Cardiac fibroblast (primary cell): Measurements from ENCODE around the gene UMPS.

Experiments
- DNase-seq, 2 donors: peaks; one replicate each; pipeline versions ENCODE4 v3.0.0 to v3.0.0-alpha.2; 2010; ENCODE audit warnings: low read depth in 2 of 2
- H3K4me3 ChIP-seq, 2 donors: replicated peaks in 1 of 2; 1 replicate in 1 of 2; 2 replicates in 1 of 2; pipeline ENCODE4 v1.5.1; 2011; ENCODE audit warnings: low read depth in 2 of 2, low read length in 2 of 2, mild to moderate bottlenecking in 2 of 2, moderate library complexity in 1 of 2
- TF ChIP-seq, protein P1 (sequence below): IDR thresholded peaks from one replicate; pipeline ENCODE4 v1.5.1; 2011; ENCODE audit warnings: low read depth, mild to moderate bottlenecking, low read length, inconsistent platforms

UMPS gene

DNA sequence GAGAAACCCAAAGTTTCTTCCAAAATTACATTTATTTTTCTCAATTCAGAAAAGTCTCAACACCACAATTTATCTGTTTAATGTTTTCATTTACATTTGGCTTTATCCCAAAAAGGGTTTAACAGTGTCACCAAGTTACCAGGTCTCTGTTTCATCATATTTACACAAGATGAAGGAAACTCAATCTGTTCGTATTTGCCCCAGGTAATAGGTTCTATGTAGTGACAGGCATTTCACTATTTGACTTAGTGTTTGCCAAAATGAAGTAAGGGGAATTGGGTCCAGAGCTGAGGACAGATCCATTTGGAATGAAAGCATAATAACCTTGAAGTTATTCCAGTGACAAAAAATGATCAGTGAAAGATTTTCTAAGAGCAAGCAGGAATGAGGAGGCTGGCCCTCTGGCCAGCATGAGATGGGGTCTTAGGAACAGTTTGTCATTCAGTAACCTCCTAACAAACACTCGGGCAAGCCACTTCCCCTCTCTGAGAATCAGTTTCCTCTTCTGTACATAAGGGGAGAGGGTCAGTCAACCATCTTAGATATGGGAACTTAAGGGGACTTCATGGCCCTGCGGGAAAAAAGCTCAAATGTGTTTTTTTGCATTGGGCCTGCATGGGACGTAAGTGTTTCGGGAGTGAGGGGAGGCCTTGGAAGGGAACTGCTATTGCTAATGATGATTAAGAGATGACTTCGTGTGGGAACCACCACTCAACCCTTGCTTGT, 31.8 kb downstream of the UMPS start:
- no peak overlapping the region for H3K4me3 ChIP-seq
- TF ChIP-seq, protein P1, sequence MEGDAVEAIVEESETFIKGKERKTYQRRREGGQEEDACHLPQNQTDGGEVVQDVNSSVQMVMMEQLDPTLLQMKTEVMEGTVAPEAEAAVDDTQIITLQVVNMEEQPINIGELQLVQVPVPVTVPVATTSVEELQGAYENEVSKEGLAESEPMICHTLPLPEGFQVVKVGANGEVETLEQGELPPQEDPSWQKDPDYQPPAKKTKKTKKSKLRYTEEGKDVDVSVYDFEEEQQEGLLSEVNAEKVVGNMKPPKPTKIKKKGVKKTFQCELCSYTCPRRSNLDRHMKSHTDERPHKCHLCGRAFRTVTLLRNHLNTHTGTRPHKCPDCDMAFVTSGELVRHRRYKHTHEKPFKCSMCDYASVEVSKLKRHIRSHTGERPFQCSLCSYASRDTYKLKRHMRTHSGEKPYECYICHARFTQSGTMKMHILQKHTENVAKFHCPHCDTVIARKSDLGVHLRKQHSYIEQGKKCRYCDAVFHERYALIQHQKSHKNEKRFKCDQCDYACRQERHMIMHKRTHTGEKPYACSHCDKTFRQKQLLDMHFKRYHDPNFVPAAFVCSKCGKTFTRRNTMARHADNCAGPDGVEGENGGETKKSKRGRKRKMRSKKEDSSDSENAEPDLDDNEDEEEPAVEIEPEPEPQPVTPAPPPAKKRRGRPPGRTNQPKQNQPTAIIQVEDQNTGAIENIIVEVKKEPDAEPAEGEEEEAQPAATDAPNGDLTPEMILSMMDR: no peak
- no peak for DNase-seq

DNA sequence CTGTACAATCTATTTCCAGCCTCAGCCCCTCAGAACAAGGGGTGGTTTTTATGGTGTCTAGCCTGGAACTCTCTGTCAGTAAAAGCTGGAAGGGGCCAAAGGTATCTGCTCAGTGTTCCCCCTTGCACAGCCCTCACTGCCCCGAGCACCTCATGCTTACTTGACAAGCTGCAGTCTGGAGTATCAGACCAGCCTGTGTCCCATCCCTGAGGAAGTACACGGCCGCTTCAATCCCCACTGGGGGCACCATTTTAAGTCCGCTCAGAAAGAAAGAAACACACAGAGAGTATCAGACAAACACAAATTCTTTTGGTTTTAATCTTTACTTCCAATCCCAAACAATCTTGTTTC, 32.4 kb downstream of the UMPS start:
- TF ChIP-seq, protein P1: no peak
- H3K4me3 ChIP-seq: no peak overlapping the region
- no peak for DNase-seq

DNA sequence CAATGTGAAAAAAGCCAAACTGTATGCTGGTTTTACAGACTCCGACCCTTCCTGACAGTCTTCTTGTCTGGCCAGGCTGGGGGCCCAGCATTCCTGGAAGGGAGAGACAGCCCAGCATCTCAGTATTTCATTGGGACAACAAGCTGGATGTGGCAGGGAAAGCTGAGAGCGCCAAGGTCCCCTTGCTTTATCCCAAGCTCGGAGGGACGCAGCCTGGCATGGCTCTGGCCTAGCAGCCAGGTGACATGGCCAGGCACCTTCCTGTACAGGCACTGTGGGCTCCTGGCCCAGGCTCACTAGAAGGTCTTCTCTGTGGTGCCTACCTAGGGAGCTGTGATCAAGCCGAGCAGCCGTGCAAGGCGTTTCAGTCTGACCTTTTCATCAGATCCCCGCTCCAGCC, 33.0 kb downstream of the UMPS start:
- H3K4me3 ChIP-seq: no peak overlapping the region
- TF ChIP-seq, protein P1: no peak
- no peak for DNase-seq

DNA sequence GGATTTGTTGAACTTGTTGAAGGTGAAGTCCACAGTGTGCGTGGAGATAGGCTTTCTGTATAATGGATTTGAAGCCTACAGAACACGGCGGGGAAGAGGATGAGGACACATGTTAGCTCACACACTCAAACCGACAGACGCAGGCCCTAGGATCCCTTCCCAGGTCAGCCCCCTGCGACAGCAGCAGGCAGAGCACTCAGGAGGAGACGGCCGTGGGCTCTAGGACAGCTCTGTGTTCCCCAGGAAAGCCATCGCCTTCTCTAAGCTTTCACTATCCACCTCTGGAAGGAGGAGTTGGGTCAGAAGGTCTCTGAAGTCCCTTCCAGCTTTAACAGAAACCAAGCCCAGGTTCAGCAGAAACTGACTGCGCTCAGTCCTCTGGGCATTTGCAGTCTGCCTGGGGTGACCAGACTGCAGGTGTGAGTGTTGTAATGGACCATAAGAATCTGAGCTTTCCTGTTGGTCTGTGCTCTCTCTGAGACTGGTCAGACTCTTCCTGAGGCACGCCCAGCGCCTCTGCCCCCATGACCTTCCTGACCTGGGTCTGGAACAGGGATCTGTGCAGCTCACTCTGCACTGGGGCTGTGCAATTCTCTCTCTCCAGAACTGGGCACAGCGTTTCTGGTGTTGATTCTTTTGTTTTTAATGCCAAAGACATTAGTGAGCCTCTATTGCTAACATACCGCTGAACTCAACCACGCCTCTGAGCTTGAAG, 33.5 kb downstream of the UMPS start:
- H3K4me3 ChIP-seq: no peak overlapping the region
- DNase-seq: no peak
- TF ChIP-seq, protein P1: no peak

DNA sequence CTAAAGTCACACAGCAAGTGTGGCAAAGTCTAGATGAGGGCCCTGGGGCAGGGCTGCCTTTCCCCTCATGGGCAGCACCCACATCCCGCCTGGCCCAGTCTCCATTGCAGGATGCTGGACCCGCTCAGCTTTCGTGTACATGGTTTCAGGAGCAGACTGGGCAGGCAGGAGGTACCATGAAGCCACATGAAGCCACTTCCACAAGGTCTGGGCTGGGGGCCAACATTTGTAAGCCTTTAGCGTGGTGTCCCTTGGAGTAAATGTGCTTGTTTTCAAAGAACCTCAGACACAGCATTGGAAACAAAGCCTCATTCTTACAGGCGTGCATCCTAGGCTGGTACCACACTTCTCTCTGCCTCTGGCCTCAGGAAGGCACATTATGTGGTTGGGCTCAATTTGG, 34.5 kb downstream of the UMPS start:
- DNase-seq: no peak
- TF ChIP-seq, protein P1: no peak
- no peak overlapping the region for H3K4me3 ChIP-seq

DNA sequence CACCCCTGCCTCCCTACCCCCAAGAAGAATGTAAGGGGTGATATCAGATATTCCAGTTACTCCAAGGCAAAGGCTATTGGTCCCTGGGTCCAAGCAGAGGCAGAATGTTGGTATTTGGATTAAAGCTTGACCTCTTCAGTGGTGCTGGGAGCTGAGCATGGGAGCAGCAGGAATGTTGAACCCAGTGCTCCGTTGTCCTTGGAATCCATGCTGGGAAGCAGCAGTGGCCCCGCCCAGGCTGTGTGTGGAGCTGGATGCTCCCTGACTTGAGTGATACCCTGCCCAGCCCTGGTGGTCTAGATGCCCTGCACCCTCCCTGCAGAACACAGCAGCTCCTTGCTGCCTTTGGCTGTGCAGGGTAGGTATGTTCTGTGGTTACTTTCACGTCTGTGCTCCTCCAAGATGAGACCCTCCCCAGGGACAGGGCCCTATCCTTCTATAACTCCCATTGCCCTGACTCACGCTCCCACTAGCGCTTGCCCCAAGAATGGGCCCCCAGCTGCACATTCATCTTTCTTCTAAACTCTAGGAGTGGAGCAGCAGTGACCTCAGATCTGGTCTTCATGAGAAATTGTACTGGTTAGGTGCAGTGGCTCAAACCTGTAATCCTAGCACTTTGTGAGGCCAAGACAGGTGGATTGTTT, 35.1 kb downstream of the UMPS start:
- TF ChIP-seq, protein P1: no peak
- DNase-seq: no peak
- H3K4me3 ChIP-seq: no peak overlapping the region
